GM19455 (cell line): Measurements from ENCODE around the gene SLC51B.
"Not testable (repeated sequence)": the region's sequence is repeated elsewhere in the genome, so short reads cannot be mapped to it uniquely, and the experiment has no call there.

Source experiments
- ATAC-seq: cut with Tn5 transposase; IDR thresholded peaks from one replicate; pipeline ENCODE4 v1.9.1; 2021; ENCODE audit not compliant: unreplicated experiment

The SLC51B gene

DNA sequence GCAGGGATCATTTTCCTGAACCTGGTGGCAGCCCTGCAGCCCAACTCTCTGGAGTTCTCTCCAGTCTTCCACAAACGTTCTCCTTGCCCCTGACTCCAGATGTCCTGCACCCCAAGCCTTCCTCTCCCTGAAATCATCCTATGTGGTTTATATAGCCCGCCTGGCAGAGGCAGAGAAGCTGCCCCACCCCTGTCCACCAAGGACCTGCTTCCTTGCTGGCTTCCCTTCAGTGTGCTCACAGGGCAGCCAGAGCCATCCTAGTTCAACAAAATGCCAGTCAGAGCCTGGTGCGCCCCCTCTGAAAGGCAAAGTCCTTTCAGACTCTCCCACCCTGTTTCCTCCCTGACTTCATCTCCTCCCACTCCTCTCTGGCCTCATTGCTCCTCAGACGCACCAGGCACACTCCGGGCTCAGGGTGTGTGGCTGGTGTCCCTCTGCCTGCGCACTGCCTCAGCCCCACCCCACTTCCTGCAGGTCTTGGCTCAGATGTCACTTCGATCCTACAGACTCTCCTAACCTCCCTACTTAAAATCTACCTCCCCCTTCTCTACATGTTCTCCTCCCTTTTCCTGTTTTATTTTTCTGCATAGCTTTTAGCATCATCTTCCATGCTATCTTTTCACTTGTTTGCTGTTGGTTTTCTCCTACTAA is 37.2 kb downstream of the SLC51B start:
- no peak for ATAC-seq

- no peak for ATAC-seq
Measured at GRCh38 chr15:65083262-65083701, 38.1 kb downstream of the SLC51B start.

GRCh38 chr15:65084500-65085206 is 39.5 kb downstream of the SLC51B start:
- ATAC-seq, result no peak

DNA sequence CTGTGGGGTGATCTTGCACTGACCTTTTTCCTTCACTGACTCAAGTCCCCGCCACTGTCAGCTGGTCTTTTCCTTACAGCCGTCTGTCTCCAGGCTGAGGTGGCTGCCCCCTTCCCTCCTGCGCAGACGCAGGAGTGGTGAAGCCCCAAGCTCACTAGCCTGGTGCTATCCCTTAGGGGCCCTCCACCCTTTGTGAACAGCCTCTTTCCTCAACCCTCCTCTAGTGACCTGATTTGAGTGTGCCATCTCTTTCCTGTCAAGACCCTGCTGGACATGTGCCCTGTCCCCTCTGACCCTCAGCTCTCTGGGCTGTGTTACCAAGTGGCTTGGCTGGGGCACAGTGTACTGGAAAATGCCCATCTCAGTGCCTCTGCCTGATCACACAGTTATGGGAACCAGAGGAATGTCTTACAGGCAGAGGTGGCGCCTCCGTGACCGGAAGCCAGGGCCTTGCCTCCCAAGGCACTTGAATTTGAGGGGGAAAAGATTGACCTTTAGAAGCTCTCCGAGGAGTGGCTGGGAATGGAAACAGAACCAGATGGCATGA is 40.1 kb downstream of the SLC51B start:
- ATAC-seq, result no peak

DNA sequence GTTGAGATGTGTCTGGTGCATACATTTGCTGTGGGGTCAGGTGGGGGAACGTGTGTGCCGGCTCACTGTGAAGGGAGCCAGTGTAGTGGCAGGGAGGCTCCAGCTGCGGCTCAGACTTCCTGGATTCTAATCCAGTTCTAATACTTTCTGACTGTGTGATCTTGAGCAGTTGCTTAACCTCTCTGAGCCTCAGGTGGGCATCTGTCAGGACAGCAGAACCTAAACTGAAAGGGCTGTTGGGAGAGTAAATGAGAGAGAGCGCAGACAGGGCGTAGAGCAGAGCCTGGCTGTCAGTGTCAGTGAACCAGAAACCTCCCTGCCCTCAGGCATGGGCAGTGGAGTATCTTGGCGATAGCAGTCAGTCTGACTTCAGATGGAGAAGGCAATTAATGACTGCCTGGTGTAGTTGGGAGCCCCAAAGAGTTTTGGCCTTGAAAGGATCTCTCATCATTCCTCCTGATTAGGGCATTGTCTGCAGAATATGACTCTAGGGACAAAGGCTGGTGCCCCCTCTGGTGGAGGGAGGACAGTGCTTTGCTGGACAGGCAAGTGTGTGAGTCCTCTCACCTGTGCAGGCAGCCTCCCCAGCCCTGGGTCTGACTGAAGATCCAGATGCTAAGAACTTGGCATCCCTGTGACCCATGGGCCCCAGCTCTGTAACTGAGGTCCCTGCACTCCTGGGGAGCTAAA is 40.9 kb downstream of the SLC51B start:
- ATAC-seq, result no peak

- ATAC-seq, result no peak
Measured at GRCh38 chr15:65086680-65087111, 41.5 kb downstream of the SLC51B start.

DNA sequence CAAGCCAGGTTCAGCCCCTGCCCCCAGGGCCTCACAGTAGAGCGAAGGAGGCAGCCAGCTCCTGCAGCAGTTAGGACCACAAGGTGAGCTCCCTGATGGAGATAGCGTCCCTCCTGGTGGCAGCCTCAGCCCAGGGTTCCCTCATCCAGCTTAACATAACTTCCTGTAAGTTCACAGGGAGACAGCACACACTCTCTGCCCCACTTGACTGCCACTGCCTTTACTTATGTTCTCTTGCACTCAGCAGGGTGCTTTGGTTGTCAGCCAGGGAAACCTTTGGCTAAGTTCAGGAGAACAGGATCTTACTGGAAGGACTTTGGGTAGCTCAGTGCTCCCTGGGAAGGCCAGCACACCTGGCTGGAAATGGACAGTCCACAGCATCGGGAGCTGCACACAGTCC is 42.2 kb downstream of the SLC51B start:
- ATAC-seq, result no peak

- ATAC-seq, result no peak
Measured at GRCh38 chr15:65087873-65088642, 42.9 kb downstream of the SLC51B start.

DNA sequence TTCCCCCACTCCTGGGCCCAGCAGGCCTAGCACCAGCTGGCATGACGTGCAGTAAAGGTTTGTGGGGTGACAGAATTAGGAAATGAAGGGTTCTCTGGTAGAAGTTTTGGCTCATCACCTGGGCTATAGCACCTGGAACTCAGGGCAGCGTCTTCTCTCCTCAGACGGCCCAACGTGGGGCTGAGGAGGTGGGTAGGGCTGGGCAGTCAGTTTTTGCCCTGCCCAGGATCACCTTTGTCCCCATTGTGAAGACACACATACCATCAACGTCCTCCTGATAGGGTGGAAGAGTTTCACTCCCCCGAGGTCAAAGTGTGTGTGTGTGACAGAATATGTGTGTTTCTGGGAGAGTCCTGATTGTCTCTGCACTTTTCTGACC is 43.4 kb downstream of the SLC51B start:
- ATAC-seq, result no peak

DNA sequence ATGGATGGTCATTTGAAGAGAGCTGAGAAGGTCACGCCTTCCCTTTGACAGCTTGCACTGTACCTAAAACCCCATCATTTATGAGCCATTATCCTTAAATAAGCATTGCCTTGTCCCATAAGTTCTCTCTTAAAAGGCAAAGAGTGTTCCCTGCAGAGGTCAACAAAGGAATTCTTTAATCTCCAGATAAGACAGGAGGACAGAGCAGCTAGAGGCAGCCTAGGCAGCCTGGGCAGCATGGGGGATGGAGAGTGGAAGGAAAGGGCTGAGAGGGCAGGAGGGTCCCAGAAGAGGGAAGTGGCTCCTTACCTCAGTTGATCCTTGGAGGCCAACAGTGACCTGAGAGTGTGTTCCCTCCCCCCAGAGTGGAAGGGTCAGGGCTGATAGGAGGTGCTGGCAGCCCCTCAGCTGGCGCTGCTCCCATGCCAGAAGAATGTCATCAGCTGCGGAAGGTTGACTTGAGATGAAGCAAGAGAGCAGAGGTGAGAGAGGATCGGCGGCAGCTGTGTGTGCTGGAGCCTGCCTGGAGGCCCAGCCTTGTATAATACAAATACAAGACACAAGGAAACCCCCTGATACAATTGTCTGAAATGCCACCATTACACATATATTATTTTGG is 44.1 kb downstream of the SLC51B start:
- ATAC-seq, result no peak

GRCh38 chr15:65091946-65092770 is 47.0 kb downstream of the SLC51B start:
- no peak for ATAC-seq

- no peak for ATAC-seq
Measured at GRCh38 chr15:65092911-65093792, 48.0 kb downstream of the SLC51B start.

DNA sequence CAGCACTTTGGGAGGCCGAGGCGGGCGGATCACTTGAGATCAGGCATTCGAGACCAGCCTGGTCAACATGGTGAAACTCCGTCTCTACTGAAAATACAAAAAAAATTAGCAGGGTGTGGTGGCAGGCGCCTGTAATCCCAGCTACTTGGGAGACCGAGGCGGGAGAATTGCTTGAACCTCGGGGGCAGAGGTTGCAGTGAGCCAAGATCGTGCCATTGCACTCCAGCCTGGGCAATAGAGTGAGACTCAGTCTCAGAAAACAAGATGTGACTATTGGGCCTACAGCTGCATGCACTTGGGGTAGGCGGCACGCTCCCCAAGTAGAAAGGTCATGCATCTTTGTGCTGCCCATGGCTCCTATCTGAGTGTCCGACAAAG is 48.6 kb downstream of the SLC51B start:
- ATAC-seq, result not testable (repeated sequence)

- no peak for ATAC-seq
Measured at GRCh38 chr15:65094294-65094995, 49.3 kb downstream of the SLC51B start.

GRCh38 chr15:65095011-65095746 is 50.0 kb downstream of the SLC51B start:
- no peak for ATAC-seq

DNA sequence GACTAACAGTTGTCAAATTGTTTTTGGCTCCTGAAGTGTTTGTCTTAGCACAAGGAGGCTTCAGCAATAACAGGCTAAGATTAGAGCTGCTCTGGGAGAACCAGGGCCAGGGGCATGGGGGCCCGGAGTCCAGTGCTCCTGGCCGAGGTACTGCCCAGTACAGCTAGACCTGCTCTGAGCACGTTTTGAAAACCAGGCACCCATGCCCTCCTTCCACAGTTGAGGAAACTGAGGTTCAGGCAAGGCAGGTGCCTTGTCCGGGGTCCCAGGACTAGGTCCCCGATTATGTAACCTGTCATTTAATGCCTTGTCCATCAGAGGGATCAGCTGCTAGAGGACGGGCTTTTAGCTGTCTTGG is 50.5 kb downstream of the SLC51B start:
- no peak for ATAC-seq

- no peak for ATAC-seq
Measured at GRCh38 chr15:65096481-65097385, 51.5 kb downstream of the SLC51B start.
